ENCODE results near the gene ACTC1. TPM values are rescaled to one million over a fixed set of nuclear protein-coding genes. Genes with fewer than 3 reads are reported as not detected.

Gene ACTC1
- total and polyA plus RNA-seq, 2 experiments from 2014 or later: 26.2 to 35.9 TPM

GRCh38 chr15:34813446-34814190 lies 18.3 kb upstream of the ACTC1 start:
- Histone ChIP-seq H4K20me1 (replicated peaks; ENCODE audit: insufficient read depth) (no peaks in the 10 kb centered on the region), H3K4me2 (no peak overlapping the region), H2AFZ (peak overlapping the region; percentile 68), H3K36me3 (ENCODE audit: insufficient read depth) (no peaks in the 10 kb centered on the region), H3K4me1 (ENCODE audit: insufficient read depth) (no peaks in the 10 kb centered on the region), H3K79me2 (replicated peaks; ENCODE audit: insufficient read depth) (no peaks in the 10 kb centered on the region), H3K27me3 (ENCODE audit: insufficient read depth) (no peaks in the 10 kb centered on the region), H3F3A (replicated peaks; ENCODE audit: low read depth) (no peaks in the 10 kb centered on the region), H3K9me2 (ENCODE audit: insufficient read depth) (no peaks in the 10 kb centered on the region), H3K4me3 (no peak overlapping the region), H3K27ac (ENCODE audit: low read depth) (no peak overlapping the region)
- Mint-ChIP-seq H3K4me1 (no peaks in the 10 kb centered on the region), H3K9me3 (no peaks in the 10 kb centered on the region), H3K4me3 (no peak overlapping the region), H3K27ac (no peak overlapping the region), H3K27me3 (ENCODE audit: insufficient read depth, low read depth, poor library complexity) (peaks cover 3% of the 10 kb centered on the region), H3K36me3 (ENCODE audit: low read depth) (no peaks in the 10 kb centered on the region)
- no peak for ATAC-seq
- no peak for DNase-seq (ENCODE audit: low spot score)
- TF ChIP-seq EZH2 (IDR thresholded peaks at IDR 0.05; ENCODE audit: low read depth, unreplicated experiment): no peak
- TF ChIP-seq NANOG (IDR thresholded peaks at IDR 0.05; ENCODE audit: borderline replicate concordance): no peak
- TF ChIP-seq ZNF462 (CRISPR knock-in tag; IDR thresholded peaks at IDR 0.05): no peak
- no peak for TF ChIP-seq CTCF (conservative IDR thresholded peaks at IDR 0.05; ENCODE audit: low read depth in 2 of 2)
- TF ChIP-seq POLR2AphosphoS5 (IDR thresholded peaks at IDR 0.05; ENCODE audit: low read depth): no peak
- no peak for TF ChIP-seq EZH2phosphoT487 (IDR thresholded peaks at IDR 0.05; ENCODE audit: unreplicated experiment)
- no peak for TF ChIP-seq ZNF331 (CRISPR knock-in tag; IDR thresholded peaks at IDR 0.05; ENCODE audit: low read depth)
- no peak for TF ChIP-seq JUNB (IDR thresholded peaks at IDR 0.05; ENCODE audit: unreplicated experiment)
- no peak for TF ChIP-seq REST (IDR thresholded peaks at IDR 0.05; ENCODE audit: unreplicated experiment)
- no peak for TF ChIP-seq STAT1 (IDR thresholded peaks at IDR 0.05; ENCODE audit: unreplicated experiment)
- no peak for TF ChIP-seq CREB1 (CRISPR knock-in tag; IDR thresholded peaks at IDR 0.05; ENCODE audit: low read depth)
- TF ChIP-seq, protein P1, sequence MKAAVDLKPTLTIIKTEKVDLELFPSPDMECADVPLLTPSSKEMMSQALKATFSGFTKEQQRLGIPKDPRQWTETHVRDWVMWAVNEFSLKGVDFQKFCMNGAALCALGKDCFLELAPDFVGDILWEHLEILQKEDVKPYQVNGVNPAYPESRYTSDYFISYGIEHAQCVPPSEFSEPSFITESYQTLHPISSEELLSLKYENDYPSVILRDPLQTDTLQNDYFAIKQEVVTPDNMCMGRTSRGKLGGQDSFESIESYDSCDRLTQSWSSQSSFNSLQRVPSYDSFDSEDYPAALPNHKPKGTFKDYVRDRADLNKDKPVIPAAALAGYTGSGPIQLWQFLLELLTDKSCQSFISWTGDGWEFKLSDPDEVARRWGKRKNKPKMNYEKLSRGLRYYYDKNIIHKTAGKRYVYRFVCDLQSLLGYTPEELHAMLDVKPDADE (IDR thresholded peaks at IDR 0.05): no peak
- no peak for TF ChIP-seq ZNF114 (CRISPR knock-in tag; IDR thresholded peaks at IDR 0.05)
